Right atrium auricular region (tissue), 2 donors: ENCODE results near the gene NPPB. TPM values are rescaled to one million over a fixed set of nuclear protein-coding genes. Genes with fewer than 3 reads are reported as not detected.

Experiments used
- DNase-seq: peaks from one replicate; pipeline ENCODE4 v3.0.0-alpha.2; 2019; ENCODE audit warnings: low spot score
- H3K27ac ChIP-seq, 2 donors: fragments of 200-600 bp; sonication (generic); 1 replicate in 1 of 2; 2 replicates in 1 of 2; pipeline ENCODE4 v1.5.1; 2016 to 2019
- H3K27me3 ChIP-seq, 2 donors: fragments of 200-600 bp; sonication (generic); one replicate each; pipeline versions ENCODE4 v1.5.1 to v1.6.0; 2017 to 2019
- H3K36me3 ChIP-seq: fragments of 200-600 bp; sonication (generic); one replicate; pipeline ENCODE4 v1.5.1; 2016
- H3K4me1 ChIP-seq, 2 donors: fragments of 200-600 bp; sonication (generic); one replicate each; pipeline versions ENCODE4 v1.5.1 to v1.6.0; 2017 to 2019
- H3K4me3 ChIP-seq, 2 donors: fragments of 200-600 bp; sonication (generic); 1 replicate in 1 of 2; 2 replicates in 1 of 2; pipeline ENCODE4 v1.5.1; 2017 to 2019; ENCODE audit warnings: mild to moderate bottlenecking in 1 of 2, moderate library complexity in 1 of 2
- H3K9me3 ChIP-seq, 2 donors: fragments of 200-600 bp; sonication (generic); one replicate each; pipeline ENCODE4 v1.5.1; 2019
- total RNA-seq, 2 donors: library from RNA; depleted of rRNA; stranded (reverse); fragments of >200 nt; gene quantifications; one replicate each; pipeline ENCODE4 v1.1.0, GENCODE V29; 2016
- TF ChIP-seq, protein P1 (sequence below), 2 donors: fragments of 200-600 bp; sonication (generic); IDR thresholded peaks; one replicate each; pipeline ENCODE4 v1.5.1; 2019; ENCODE audit warnings: antibody characterized with exemption in 2 of 2

Gene NPPB
- total RNA-seq, 2 donors from 2014 or later: 1,081 to 10,488 TPM

DNA sequence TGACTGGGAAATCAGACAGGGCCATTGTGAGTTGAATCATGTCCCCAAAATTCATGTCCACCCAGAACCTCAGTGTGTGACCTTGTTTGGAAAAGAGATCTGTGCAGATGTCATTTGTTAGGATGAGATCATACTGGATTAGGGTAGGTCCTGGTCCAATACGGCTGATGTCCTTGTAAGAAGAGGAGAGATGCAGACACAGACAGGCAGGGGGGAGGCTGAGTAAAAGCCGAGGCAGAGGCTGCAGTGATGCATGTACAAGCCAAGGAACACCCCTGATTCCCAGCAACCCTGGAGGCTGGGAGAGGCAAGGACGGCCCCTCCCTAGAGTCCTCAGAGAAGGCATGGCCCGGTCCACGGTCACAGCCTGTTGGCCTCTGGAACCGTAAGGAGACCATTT, 15.9 kb upstream of the NPPB start:
- Histone ChIP-seq H3K4me1 (peaks cover 0 to 62% of the 10 kb centered on the region in 2 donors), H3K9me3 (no peaks in the 10 kb centered on the region), H3K36me3 (no peaks in the 10 kb centered on the region), H3K27me3 (no peaks in the 10 kb centered on the region), H3K4me3 (no peak overlapping the region), H3K27ac (peak overlapping the region; percentile 88 to 93)
- no peak for DNase-seq
- TF ChIP-seq, protein P1, sequence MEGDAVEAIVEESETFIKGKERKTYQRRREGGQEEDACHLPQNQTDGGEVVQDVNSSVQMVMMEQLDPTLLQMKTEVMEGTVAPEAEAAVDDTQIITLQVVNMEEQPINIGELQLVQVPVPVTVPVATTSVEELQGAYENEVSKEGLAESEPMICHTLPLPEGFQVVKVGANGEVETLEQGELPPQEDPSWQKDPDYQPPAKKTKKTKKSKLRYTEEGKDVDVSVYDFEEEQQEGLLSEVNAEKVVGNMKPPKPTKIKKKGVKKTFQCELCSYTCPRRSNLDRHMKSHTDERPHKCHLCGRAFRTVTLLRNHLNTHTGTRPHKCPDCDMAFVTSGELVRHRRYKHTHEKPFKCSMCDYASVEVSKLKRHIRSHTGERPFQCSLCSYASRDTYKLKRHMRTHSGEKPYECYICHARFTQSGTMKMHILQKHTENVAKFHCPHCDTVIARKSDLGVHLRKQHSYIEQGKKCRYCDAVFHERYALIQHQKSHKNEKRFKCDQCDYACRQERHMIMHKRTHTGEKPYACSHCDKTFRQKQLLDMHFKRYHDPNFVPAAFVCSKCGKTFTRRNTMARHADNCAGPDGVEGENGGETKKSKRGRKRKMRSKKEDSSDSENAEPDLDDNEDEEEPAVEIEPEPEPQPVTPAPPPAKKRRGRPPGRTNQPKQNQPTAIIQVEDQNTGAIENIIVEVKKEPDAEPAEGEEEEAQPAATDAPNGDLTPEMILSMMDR (IDR thresholded peaks at IDR 0.05): no peak

DNA sequence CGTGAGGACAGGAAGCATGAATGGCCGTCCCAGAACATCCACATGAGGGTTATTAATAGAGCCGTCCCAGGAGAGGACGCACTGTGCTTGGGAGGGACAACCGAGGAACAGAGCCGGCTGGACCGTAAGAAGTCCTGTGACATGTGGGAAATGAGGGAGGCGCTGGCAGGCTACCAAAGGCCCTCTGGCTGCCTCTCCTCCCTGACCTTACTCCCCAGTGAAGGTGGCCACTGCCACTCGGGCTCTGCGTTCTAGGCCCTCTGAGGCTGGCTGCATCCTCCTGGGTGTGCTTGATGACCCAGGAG, 15.5 kb upstream of the NPPB start:
- Histone ChIP-seq H3K4me3 (no peak overlapping the region), H3K4me1 (peaks cover 0 to 58% of the 10 kb centered on the region in 2 donors), H3K27ac (peak overlapping the region; percentile 88 to 93), H3K36me3 (no peaks in the 10 kb centered on the region), H3K9me3 (no peaks in the 10 kb centered on the region), H3K27me3 (no peaks in the 10 kb centered on the region)
- peak; percentile 86 for DNase-seq
- TF ChIP-seq, protein P1 (IDR thresholded peaks at IDR 0.05): no peak

DNA sequence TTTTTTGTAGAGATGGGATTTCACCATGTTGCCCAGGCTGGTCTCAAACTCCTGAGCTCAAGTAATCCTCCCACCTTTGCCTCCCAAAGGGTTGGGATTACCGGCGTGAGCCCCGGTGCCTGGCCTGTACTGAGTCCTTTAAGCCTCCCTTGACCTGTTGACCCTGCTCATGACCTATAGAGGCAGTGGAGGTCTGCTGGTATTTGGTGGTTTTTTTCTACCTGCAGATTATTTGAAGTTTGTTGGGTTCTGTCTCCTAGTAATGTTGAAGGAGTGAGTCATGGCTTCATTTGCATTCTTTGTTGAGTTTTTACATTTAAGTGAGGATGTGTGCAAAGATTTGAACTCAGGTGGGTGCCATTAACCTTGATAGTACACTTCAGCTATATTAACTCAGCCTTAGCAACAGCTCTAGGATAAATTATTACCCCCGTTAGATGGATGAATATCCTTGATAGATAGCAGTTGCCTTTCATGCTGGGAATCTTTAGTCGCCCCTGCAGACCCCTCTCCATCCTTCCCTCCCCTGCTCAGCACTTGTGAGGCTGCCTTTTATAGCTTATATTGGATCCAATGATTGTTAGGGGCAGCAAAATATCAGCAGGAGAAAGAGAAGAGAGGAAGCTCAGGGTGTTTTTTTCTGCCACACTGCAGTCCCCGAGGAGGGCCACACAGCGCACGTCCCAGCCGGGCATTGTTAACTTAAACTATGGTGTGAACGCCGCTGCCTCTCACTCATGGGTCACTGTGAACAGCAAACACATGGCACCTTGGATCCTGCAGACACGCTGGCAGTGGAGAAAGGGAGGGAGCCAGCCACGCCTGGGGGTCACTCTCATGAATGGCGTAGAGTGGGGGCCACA, 14.9 kb upstream of the NPPB start:
- Histone ChIP-seq H3K27me3 (no peaks in the 10 kb centered on the region), H3K4me3 (no peak overlapping the region), H3K9me3 (no peaks in the 10 kb centered on the region), H3K4me1 (peaks cover 0 to 52% of the 10 kb centered on the region in 2 donors), H3K36me3 (no peaks in the 10 kb centered on the region), H3K27ac (peak overlapping the region; percentile 77 to 93)
- no peak for DNase-seq
- TF ChIP-seq, protein P1 (IDR thresholded peaks at IDR 0.05): no peak

DNA sequence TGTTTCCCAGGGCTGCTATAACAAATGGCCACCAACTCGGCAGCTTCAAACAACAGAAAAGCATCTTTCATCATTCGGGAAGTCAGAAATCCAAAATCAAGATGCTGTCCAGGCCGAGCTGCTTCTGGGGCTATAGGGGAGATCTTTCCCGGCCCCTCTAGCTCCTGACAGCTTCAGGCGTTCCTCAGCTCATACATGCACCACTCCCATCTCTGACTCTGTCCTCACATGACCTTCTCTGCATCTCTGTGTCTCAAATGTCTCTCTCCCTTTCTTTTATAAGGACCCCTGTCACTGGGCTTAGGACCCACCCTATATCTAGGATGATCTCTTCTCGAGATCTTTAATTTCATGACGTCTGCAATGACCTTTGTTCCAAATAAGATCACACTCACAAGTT, 13.8 kb upstream of the NPPB start:
- no peaks in the 10 kb centered on the region for H3K36me3 ChIP-seq
- no peak for DNase-seq
- H3K27me3 ChIP-seq: no peaks in the 10 kb centered on the region
- TF ChIP-seq, protein P1 (IDR thresholded peaks at IDR 0.05): no peak
- peak overlapping the region in 1 of 2 donors; percentile 77 for H3K27ac ChIP-seq
- H3K4me1 ChIP-seq: peaks cover 0 to 45% of the 10 kb centered on the region in 2 donors
- H3K4me3 ChIP-seq: no peak overlapping the region
- no peaks in the 10 kb centered on the region for H3K9me3 ChIP-seq

DNA sequence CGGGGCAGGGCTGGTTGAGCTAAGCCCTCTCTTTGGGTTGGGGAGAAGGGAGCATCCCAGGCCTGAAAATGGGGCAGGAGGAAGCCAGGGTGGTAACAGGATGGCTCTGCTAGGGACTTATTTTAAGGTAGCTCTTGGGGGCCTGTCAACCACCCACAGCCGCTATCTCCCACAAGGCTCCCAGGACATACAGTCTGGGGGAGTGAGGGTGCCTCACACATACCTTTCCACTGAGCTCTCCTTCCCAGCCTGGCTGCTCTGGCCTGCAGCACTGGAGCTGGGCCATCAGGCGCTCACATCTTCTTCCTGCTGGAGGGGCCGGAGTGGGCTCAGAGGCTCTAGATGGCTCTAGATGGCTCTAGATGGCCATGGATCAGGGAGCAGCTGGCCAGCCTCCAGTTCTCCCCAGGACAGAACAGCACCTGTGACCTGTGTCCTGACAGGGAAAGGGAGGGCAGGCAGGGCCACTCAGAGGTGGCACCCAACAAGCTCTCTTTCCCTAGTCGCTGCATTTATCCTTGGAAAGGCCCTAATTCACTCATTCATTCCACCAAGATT, 11.0 kb upstream of the NPPB start:
- Histone ChIP-seq H3K36me3 (no peaks in the 10 kb centered on the region), H3K27me3 (no peaks in the 10 kb centered on the region)
- no peak for DNase-seq

More for the DNA sequence above, 11.0 kb upstream of the NPPB start:
- no peaks in the 10 kb centered on the region for H3K9me3 ChIP-seq
- peaks cover 0 to 25% of the 10 kb centered on the region in 2 donors for H3K4me1 ChIP-seq
- H3K27ac ChIP-seq: no peak overlapping the region
- TF ChIP-seq, protein P1 (IDR thresholded peaks at IDR 0.05): no peak
- H3K4me3 ChIP-seq: no peak overlapping the region
